Stimulated activated CD8-positive, alpha-beta memory T cell treated with anti-CD3 and anti-CD28 coated beads, Interleukin-4, amount 100 ng/mL, for 48 hours (primary cell): Measurements from ENCODE around the gene CTSD.
A peak's percentile ranks its signal among the peaks of the same experiment; 100 is the strongest.
"Not testable (repeated sequence)": the region's sequence is repeated elsewhere in the genome, so short reads cannot be mapped to it uniquely, and the experiment has no call there.

Experiments used
- DNase-seq: peaks from one replicate; pipeline ENCODE4 v3.0.0-alpha.2; 2020

The CTSD gene

GRCh38 chr11:1782031-1782590 is 18.4 kb upstream of the CTSD start:
- no peak for DNase-seq

GRCh38 chr11:1781593-1781975 is 17.9 kb upstream of the CTSD start:
- DNase-seq = no peak

- no peak for DNase-seq
Measured at GRCh38 chr11:1780700-1781592, 17.2 kb upstream of the CTSD start.

- no peak for DNase-seq
Measured at GRCh38 chr11:1779806-1780699, 16.3 kb upstream of the CTSD start.

- DNase-seq = no peak
Measured at GRCh38 chr11:1779034-1779805, 15.5 kb upstream of the CTSD start.

GRCh38 chr11:1778141-1778911 is 14.6 kb upstream of the CTSD start:
- no peak for DNase-seq

GRCh38 chr11:1777737-1778136 is 14.0 kb upstream of the CTSD start:
- DNase-seq = no peak

- DNase-seq = no peak
Measured at GRCh38 chr11:1776944-1777715, 13.4 kb upstream of the CTSD start.

GRCh38 chr11:1776331-1776851 is 12.7 kb upstream of the CTSD start:
- DNase-seq = no peak

GRCh38 chr11:1774886-1775285 is 11.2 kb upstream of the CTSD start:
- no peak for DNase-seq

- no peak for DNase-seq
Measured at GRCh38 chr11:1773994-1774550, 10.3 kb upstream of the CTSD start.

- DNase-seq = no peak
Measured at GRCh38 chr11:1773131-1773993, 9.6 kb upstream of the CTSD start.

- DNase-seq = peak; percentile 72
Measured at GRCh38 chr11:1772270-1773130, 8.8 kb upstream of the CTSD start.

- DNase-seq = no peak
Measured at GRCh38 chr11:1771700-1772099, 8.0 kb upstream of the CTSD start.

GRCh38 chr11:1771273-1771672 is 7.5 kb upstream of the CTSD start:
- DNase-seq = no peak

GRCh38 chr11:1770528-1770927 is 6.8 kb upstream of the CTSD start:
- no peak for DNase-seq

GRCh38 chr11:1770061-1770460 is 6.3 kb upstream of the CTSD start:
- no peak for DNase-seq

- not testable (repeated sequence) for DNase-seq
Measured at GRCh38 chr11:1769304-1769936, 5.7 kb upstream of the CTSD start.
